NCI-H345 treated with DMSO at 0.1 percent for 48 hours (cell line): Measurements from ENCODE around the gene DGKB.
A peak's percentile ranks its signal among the peaks of the same experiment; 100 is the strongest.

Experiments used
- DNase-seq: peaks from one replicate; lab custom pipeline; 2025; ENCODE audit not compliant: unreplicated experiment; lab: John Stamatoyannopoulos, UW

Gene DGKB

DNA sequence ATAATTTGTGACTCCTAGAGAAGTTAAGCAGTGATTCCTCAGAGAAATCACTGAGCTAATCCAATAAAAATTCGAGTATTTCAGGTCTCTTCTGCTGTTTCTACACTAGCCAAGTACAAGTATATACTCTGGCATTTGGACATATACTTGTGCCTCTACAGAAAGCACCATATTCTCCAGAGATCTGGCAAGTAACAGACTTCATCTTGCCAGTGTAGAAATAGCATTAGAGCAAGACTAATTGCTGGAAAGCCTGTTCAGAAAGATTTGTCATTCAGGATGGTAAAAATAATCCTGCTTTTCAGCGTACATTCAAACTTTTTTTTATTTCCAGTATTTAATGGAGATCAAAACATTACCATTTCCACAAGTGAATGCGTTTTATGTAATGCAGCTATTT lies 502.3 kb downstream of the DGKB start:
- no peak for DNase-seq

DNA sequence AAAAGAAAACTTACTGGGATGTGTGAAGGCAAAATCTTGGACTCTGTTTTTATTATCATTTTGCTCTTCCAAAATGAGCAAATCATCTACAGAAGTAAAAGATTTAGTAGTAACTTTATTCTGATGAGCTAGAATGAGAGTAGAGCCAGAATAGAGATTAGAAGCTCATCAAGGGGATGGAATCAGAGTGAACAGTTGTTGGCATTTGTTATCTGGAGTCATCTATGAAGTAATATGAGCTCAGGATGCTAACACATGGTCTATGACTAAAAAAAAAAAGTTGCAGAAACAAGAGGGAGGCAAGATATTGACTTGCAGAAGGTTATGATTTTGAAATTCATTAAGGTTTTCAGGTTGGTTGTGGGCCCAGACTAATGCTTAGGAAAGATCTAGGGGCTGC lies 504.0 kb downstream of the DGKB start:
- DNase-seq, result no peak

DNA sequence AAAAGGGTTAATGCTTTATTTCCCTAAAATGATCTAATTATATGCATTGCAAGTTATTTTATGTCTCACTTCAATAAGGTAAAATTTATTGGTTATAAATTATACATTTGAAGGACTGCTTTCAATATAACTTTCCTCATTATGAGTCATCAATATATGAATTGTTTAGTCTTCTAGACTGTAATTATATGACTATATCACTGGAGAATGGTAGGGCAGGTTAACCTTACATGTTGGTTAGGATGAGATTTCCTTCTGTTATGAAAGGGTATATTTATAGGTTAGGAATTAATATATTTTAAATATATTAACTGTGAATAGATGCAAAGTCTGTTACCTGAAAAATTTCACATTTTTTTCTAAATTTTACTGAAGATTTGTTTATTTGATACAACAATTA lies 506.7 kb downstream of the DGKB start:
- DNase-seq, result no peak

- no peak for DNase-seq
Observed at GRCh38 chr7:14394786-14395185, 507.8 kb downstream of the DGKB start.

GRCh38 chr7:14389595-14389994 lies 513.0 kb downstream of the DGKB start:
- DNase-seq, result peak; percentile 100

- DNase-seq, result peak; percentile 100
Observed at GRCh38 chr7:14389181-14389591, 513.4 kb downstream of the DGKB start.

DNA sequence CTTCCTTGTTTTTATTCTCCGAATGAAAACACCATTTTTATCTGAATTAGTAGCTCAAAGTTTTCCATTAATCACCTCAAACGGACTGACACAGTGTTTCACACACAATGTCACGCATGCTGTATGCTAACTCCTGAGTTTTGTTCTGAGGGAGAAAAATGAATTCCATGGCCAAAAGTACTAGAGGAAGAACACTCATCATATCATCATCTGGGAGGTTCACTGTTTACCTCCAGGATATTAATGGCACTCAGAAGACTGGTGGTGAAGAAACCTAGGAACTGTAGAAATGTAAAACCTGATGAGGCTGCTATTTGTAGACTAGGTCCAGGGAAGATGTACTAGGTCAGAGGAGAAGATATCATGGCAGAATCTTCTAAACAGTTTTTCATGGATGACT lies 517.5 kb downstream of the DGKB start:
- DNase-seq, result no peak

GRCh38 chr7:14381936-14382335 lies 520.6 kb downstream of the DGKB start:
- no peak for DNase-seq

DNA sequence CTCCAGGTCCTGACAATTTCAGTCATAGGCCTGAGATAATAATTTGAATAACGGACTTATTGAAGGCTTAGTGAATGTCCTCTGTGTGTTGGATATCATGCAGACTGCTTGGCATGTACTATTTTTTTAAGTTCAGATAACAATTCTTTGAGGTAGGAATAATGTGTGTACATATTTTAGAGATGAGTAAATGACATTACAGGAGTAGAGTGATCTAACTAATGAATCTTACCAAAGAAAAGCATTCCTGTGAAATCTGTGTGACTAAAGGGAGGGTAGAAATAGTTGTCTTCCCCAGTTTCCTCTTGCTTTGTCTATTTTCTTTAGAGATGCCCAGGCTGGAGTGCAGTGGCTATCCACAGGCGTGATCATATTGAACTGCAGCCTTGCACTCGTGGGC lies 521.2 kb downstream of the DGKB start:
- DNase-seq, result no peak

DNA sequence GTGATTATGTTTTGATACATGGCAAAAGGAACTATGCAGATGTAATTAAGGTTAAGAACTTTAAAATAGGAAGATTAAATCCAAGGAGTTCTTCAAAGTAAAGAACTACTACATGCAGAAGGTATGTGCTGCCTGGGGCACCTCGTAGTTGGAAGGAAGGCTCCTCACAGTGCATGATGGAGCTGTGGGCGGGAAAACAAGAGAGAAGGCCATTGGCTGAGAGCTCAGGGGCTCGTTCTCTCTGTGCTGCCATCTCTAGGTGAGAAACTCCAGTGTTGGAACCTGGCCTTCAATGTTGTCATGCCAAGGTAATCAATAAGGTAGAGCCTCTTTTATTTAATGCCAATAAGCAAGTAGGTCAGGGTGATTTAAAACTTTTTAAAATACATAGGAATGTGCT lies 521.7 kb downstream of the DGKB start:
- no peak for DNase-seq

DNA sequence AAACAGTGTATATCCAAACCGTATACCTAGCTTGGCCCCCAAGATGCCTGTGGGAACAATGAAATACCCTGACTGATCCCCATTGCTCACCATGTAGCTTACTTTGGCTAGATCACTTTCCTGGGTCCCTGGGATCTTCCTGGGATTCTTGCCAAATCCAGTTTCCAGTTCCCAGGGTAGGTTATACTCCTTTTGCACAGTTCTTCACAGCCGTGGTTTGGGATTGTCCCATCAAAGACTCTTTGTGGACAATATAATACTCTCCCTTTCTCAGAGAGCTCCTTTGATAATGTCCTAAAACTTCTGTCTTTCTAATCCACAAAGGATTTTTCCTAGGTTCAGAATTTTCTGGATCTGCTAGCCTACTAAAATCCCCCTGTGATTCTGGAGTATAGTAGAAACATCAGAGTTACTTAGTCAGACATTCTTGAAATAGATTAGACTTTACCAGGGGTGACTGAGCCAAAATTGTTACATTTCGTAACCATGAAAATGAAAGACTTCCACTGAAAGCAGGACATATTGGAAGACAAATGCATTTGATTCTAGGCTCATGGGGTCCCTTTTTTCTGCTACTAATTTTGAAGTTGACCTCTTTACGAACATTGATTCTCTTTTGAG lies 524.8 kb downstream of the DGKB start:
- no peak for DNase-seq

DNA sequence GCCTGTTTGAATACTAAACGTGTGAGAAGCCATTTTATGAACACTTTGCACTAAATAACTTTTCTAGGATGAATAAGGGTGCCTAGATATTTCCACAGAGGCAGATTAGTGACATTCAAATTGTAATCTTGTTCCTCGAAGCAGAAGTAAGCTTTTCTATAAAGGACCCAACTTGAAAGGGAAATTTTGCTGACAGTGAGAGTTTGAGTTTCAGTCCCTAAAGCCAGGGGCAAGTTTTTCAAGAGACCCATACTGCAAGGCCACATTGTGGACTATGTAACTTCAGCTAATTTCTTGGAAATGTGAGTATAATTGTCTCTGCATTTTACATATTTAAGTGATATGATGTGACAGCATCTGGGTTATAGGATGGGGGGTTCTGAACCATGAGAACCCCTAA lies 525.8 kb downstream of the DGKB start:
- no peak for DNase-seq

GRCh38 chr7:14375998-14376397 lies 526.6 kb downstream of the DGKB start:
- DNase-seq, result no peak

GRCh38 chr7:14374336-14374735 lies 528.2 kb downstream of the DGKB start:
- no peak for DNase-seq

DNA sequence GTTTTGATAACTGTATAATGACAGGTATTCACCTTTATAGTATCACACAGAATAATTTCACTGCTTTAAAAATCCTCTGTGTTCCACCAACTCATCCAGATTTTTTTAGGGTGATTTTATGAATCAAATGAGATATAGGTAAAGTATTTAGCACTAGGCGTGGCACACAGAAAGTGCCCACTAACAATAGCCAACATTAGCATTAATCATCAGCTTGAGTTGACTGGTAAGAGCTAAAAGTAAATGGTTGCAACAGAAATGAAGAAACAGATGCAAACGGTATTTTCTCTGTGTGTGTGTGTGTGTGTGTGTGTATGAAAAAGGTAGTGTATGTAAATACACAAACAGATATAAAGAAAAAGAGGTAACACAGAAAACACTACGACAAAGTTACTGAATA lies 534.3 kb downstream of the DGKB start:
- no peak for DNase-seq

- DNase-seq, result no peak
Observed at GRCh38 chr7:14351167-14351566, 551.4 kb downstream of the DGKB start.

GRCh38 chr7:14341200-14341775 lies 561.3 kb downstream of the DGKB start:
- no peak for DNase-seq

GRCh38 chr7:14340393-14341074 lies 562.0 kb downstream of the DGKB start:
- no peak for DNase-seq

DNA sequence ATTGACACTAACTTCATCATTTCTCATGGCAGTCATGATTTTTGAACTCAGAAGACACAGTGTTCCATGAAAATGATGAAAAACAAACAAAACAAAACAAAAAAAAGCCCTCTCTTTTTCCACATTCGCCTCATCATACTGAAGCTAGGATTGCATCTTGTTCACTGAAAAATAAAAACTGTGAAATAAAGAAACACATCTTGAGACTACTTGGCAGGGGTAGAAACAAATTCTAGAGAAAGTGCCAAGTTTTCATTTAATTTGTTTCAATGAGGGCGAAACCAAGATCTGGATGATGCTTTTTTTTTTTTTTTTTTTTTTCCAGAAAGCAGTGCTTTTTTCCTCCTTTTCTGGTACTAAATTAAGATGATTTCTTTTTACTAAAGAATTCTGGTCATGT lies 562.7 kb downstream of the DGKB start:
- no peak for DNase-seq

DNA sequence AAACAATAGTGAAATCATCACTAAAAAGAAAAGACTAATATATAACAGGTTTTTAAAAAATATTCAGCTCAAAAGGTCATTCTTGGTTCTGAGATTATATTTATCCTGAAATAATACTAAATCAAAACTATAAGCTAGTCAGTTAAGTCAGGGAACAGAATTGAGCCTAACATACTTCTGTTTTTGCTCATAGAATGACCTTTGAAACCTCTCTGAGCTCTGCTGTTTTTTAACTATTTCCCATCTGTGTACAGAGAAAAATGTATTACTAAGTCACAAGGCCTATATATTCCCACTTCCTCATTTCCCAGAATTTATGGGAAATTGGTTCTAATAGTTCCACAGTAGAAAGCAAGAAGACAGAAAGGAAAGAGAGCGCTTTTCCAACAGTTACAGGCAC lies 566.3 kb downstream of the DGKB start:
- no peak for DNase-seq

DNA sequence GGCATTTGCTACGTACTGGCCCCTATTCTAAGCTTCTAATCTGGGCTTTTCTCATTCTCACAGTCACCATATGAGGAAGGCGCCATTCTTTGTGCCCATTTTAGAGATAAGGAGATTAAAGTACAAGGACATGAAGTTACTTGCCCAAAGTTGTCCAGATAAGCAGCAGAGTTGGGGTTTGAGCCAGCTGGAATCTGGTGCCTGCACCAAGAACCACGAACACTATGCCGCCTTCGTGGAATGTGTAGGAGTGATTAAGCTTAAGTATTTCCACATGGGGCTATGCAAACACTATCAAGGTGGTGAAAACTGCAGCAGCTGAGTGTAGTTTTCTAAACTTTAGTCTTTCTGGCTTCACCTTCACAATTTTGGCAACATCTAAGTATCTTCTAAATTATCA lies 570.4 kb downstream of the DGKB start:
- no peak for DNase-seq

DNA sequence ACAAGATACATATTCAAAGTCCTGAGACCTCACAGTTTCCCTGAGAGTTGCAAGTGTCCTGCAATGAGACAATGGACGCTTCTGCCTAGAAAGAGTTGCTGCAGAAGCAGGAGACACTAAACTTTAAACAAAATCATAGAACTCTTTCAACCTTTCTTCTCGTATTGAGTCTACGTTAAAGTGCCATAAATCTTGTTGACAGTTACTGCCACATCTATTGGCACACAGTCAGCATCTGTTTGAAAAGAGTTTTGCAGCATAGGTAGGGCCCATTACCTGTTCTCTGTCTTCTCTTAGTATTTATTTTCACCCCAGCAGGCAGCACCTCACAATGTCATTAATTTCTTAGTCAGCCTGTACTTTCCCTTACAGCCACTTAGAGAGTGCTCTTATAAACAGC lies 577.8 kb downstream of the DGKB start:
- DNase-seq, result no peak

DNA sequence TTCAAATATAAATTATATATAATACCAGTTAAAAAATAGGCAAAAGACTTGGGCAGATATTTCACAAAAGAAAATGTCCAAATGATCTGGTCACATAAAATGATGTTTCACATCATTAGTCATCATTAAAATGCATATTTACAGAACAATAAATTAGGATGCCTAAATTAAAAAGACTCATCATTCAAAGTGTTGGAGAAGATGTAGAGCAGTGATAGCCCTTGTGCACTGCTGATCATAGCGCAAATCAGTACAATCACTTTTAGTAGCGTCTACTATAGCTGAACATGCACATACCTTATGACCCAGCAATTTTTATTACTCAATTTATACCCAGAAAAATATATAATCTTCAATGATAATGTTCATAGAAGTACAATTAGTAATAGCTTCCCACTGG lies 579.8 kb downstream of the DGKB start:
- no peak for DNase-seq
